NCI-H345 treated with DMSO at 0.1 percent for 48 hours (cell line): ENCODE results near the gene VEGFB.

Source experiments
- DNase-seq: peaks from one replicate; lab custom pipeline; 2025; ENCODE audit not compliant: unreplicated experiment; lab: John Stamatoyannopoulos, UW

The VEGFB gene

DNA sequence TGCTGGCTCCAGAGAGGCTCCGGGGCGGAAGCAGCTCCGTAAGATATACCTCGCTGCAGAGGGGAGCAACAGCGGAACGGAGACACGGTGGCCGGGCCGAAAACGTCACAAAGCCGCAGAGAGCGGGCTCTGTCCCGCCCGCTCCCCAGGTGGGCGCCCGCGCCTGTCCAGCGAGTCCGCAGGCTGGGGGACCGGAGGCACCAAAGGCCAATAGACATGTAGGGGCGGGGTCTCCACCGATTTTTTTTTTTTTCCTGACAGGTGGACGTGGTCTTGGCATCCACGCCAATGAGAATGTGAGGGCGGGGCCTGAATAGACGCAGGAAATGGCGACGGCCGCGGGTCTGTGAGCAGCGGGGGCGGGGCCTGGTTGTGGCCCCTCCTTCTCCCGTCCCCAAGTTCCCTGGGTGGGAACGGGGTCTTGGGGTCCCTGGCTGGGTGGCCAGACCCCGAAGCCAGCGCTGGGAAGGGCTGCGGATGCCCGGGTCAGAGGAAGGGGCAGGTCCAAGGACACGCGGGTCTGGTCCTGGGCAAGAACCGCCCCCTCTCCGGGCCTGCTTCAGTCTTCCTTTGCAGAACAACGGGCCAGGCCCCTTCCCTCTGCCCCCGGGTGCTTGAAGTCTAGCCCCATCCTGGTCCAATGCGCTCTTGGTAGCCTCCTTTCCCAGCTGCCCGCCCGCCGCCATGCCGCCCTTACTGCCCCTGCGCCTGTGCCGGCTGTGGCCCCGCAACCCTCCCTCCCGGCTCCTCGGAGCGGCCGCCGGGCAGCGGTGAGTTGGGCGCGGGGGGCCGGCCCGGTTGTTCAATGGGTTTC lies 4.0 kb upstream of the VEGFB start, which contains the start of gene DNAJC4:
TSS of gene DNAJC4 (plus strand) at position 378 of the 814 bp plus-strand sequence. CDS start at position 685, 307 bp downstream.
- DNase-seq = peak; percentile 90

DNA sequence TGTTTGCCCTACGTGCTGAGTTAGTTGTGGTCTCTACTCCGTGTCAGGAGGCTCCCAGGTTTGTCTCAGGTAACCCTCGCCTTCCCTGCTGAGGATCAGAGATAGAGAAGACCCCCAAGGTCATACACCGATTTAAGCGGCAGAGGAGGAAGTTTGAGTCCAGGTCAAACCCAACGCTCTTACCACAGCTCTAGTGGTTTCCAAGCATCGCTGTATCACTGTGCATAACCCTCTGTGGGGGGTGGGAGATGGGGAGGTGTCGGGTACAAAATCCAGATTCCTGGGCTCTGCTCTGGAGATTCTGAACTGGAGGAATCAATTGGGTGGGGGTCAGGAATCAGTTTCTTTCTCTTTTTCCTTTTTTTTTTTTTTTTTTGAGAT lies 3.4 kb upstream of the VEGFB start:
- DNase-seq = no peak

DNA sequence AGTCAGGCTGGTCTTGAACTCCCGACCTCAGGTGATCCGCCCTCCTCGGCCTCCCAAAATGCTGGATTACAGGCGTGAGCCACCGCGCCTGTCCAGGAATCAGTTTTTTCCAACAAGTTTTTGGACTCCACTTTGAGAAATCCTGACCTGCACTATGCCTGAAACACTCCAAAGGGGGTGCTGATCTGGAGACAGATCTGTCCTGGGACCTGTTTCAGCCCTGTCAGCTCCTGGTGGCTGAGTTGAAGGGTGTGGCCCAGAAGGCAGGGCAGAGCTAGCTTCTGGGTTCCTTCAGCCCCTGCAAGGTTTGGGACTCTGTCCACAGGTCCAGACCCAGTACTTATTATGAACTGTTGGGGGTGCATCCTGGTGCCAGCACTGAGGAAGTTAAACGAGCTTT lies 2.8 kb upstream of the VEGFB start:
- DNase-seq = no peak

DNA sequence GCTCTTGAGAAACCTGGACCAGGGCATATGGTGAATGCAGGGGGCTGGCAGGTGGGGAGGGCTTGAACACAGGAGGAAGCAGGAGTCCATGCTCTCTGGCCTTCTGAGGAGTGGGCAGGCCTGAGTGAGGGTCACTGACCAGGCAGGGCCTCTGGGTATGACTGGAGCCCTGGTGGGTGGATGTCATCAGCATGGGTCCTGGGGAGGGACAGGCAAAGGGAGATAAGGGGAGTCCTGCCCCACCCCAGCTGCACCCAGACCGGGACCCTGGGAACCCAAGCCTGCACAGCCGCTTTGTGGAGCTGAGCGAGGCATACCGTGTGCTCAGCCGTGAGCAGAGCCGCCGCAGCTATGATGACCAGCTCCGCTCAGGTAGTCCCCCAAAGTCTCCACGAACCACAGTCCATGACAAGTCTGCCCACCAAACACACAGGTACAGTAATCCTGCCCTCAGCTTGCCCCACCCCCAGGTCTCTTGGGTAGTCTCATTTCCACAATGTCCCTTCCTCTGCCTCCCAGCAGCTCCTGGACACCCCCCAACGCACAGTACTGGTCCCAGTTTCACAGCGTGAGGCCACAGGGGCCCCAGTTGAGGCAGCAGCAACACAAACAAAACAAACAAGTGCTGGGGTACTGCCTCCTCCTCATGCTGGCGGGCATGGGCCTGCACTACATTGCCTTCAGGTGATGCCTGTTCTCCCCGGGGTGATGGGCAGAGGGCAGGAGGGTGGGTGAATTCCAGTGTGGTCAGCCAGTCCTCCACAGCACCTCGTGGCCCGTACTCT lies 2.0 kb upstream of the VEGFB start:
- no peak for DNase-seq

DNA sequence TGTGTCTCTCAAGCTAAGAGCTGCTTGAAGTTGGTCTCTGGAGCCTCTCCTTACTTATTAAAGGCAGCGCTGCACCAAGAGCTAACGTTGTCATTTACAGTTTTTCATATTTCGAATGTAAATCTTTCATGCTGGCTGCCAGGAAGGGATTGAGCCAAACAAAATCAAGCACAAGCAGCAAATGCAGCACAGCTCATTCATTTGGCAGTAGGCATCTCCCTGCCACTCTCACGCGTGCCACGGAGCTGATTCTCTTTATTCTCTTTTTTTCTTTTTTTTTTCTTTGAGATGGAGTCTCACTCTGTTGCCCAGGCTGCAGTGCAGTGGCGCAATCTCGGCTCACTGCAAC lies 1.4 kb upstream of the VEGFB start:
- DNase-seq = no peak

- DNase-seq = no peak
Observed at GRCh38 chr11:64234647-64235379, 429 bp downstream of the VEGFB start.

- DNase-seq = no peak
Observed at GRCh38 chr11:64235437-64236161, 1.2 kb downstream of the VEGFB start.

DNA sequence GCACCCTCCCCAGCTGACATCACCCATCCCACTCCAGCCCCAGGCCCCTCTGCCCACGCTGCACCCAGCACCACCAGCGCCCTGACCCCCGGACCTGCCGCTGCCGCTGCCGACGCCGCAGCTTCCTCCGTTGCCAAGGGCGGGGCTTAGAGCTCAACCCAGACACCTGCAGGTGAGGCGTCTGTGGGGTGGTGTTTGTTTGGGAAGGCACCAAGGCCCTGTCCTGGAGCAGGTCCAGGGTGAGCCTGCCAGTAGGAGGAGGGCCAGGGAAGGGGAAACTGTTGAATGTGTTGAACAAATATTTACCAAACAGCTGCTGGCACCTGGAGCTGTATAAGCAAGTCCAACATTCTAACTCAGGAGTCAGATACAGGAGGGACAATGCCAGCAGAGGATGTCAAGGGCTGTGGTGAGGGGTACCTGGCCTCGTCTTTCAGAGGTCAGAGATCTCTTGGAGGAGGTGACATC lies 3.1 kb downstream of the VEGFB start:
- DNase-seq = peak; percentile 66

GRCh38 chr11:64238076-64238475 lies 3.7 kb downstream of the VEGFB start:
- no peak for DNase-seq

- no peak for DNase-seq
Observed at GRCh38 chr11:64238999-64239398, 4.6 kb downstream of the VEGFB start.

- no peak for DNase-seq
Observed at GRCh38 chr11:64239662-64240434, 5.5 kb downstream of the VEGFB start.

- DNase-seq = peak; percentile 93
Observed at GRCh38 chr11:64240435-64241240, 6.3 kb downstream of the VEGFB start, which contains the start of gene FKBP2. FKBP2 (plus strand) TSS chr11:64241095; CDS start chr11:64242388, 1,293 bp downstream.

GRCh38 chr11:64241241-64241490 lies 6.8 kb downstream of the VEGFB start:
- DNase-seq = peak; percentile 91

GRCh38 chr11:64241491-64242374 lies 7.3 kb downstream of the VEGFB start:
- DNase-seq = no peak

GRCh38 chr11:64243236-64243854 lies 9.0 kb downstream of the VEGFB start:
- DNase-seq = no peak

DNA sequence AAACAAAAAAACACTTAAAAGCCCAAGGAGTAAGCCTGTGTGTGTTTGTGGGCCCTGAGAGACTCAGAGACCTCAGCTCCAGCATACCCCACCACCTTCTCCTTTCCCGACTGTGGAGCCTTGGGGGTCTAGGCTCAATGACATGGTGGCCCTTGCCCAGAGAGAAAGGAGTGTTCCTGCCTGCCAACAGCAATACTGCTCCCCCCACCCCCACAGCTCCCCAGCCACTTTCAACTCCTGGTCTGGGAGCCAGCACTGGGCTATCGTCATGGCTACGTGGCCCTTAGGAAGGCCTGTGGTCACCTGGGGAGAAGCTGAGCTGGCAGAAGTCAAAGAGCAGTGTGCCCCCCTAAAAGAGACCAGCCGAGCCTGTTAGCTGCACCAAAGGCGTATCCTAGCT lies 9.7 kb downstream of the VEGFB start:
- DNase-seq = no peak

- no peak for DNase-seq
Observed at GRCh38 chr11:64244966-64245365, 10.6 kb downstream of the VEGFB start.

DNA sequence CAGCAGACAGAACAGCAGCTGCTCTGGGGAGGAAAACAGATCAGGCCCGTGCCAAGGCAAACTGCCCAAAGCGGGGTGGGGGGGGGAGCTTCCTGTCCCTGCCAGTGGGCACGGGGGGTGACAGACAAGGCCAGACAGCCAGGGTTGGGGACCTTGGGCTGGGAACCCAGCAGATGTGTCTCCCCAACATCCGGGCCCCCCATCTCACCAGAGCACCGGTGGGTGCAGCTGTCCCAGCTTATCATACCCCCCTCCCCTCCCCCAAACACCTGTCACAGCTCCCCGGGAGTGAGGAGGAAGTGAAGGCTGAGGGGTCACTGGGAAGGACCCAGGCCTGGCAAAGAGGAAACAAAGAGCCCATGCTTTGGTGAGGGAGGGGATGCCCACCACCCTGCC lies 11.0 kb downstream of the VEGFB start:
- DNase-seq = no peak
